Pancreas (tissue), 10 donors: ENCODE measurements around the gene C2orf92. TPM values are rescaled to one million over a fixed set of nuclear protein-coding genes. Genes with fewer than 3 reads are reported as not detected.

Experiments used
- ATAC-seq, 4 donors: fragments of 200-7000 bp; cut with Tn5 transposase; one replicate each; pipeline versions ENCODE4 v1.8.0 to v1.9.1; 2020; ENCODE audit warnings: mild to moderate bottlenecking in 4 of 4, moderate library complexity in 4 of 4
- DNase-seq, 6 donors: peaks; one replicate each; pipeline ENCODE4 v3.0.0-alpha.2; 2020
- FAIRE-seq: peaks from 2 replicates; lab custom pipeline; 2012; peaks lifted over from hg19 to GRCh38; lab: Jason Lieb, UNC
- H3K27ac ChIP-seq, 4 donors: fragments of 200-600 bp; sonication (generic); 1 replicate in 3 of 4; 2 replicates in 1 of 4; pipeline versions ENCODE4 v1.5.0 to v1.8.0; 2020
- H3K27me3 ChIP-seq, 4 donors: fragments of 200-600 bp; one replicate each; pipeline ENCODE4 v1.8.0; 2021
- H3K36me3 ChIP-seq, 3 donors: fragments of 200-600 bp; sonication (generic) in 1 of 3; one replicate each; pipeline versions ENCODE4 v1.5.0 to v1.8.0; 2020 to 2021
- H3K4me1 ChIP-seq, 3 donors: fragments of 200-600 bp; one replicate each; pipeline ENCODE4 v1.8.0; 2021
- H3K4me3 ChIP-seq, 4 donors: fragments of 200-600 bp; sonication (generic) in 2 of 4; one replicate each; pipeline versions ENCODE4 v1.5.0 to v1.8.0; 2020 to 2021
- H3K9me3 ChIP-seq, 4 donors: fragments of 200-600 bp; one replicate each; pipeline ENCODE4 v1.8.0; 2021
- WGBS, 2 donors: extraction: QIAGEN DNeasy Blood & Tissue Kit; methylation state at CpG; one replicate each; pipeline ENCODE4 v1.1.7; 2013; 5-methylcytosine and 5-hydroxymethylcytosine counted together
- intact Hi-C, 3 donors: fragments of 100-400 bp; cut with DNase I; formaldehyde crosslinking; loops; one replicate each; pipeline versions ENCODE4 v1.11.1 to v1.14.2; 2022
- polyA plus RNA-seq, 2 donors: library from polyadenylated mRNA; stranded (reverse); fragments of 200-250 nt; gene quantifications; one replicate each; pipeline ENCODE4 v1.2.3, GENCODE V29; 2013
- total RNA-seq, 6 donors: library from RNA; stranded (reverse); fragmentation: NEBNext Ultra II Directional in 4 of 6; extraction: Animal tissue kit (Norgen Biotek cat#: 25700) in 4 of 6; gene quantifications; one replicate each; pipeline versions ENCODE4 v1.2.1 to v1.2.4, GENCODE V29; 2021 to 2023
- TF ChIP-seq, protein P1 (sequence below), 4 donors: fragments of 200-600 bp; sonication (generic) in 3 of 4; IDR thresholded peaks; one replicate each; pipeline versions ENCODE4 v1.5.0 to v1.8.0; 2021; ENCODE audit warnings: antibody characterized with exemption in 4 of 4
- donor health status: healthy with polysubstance abuse.
- donor health status: DM: no; HTN: no; CAD: no; lungs with moderate emphysema.
- donor health status: DM: no; HTN: no; CAD: no.
- donor health status: control.
- donor health status: control.
- donor health status: Bipolar disorder and iron deficiency.
- donor health status: DM: yes; HTN: yes; CAD: no.
- donor health status: DM: no; HTN: no; CAD: no.
- donor health status: DM: no; HTN: no; CAD: no.
- donor health status: DM: yes; HTN: yes; CAD: no.

The C2orf92 gene
- total and polyA plus RNA-seq, 8 donors: 4.1 to 42.6 (median 7.9) TPM

- TF ChIP-seq, protein P1, sequence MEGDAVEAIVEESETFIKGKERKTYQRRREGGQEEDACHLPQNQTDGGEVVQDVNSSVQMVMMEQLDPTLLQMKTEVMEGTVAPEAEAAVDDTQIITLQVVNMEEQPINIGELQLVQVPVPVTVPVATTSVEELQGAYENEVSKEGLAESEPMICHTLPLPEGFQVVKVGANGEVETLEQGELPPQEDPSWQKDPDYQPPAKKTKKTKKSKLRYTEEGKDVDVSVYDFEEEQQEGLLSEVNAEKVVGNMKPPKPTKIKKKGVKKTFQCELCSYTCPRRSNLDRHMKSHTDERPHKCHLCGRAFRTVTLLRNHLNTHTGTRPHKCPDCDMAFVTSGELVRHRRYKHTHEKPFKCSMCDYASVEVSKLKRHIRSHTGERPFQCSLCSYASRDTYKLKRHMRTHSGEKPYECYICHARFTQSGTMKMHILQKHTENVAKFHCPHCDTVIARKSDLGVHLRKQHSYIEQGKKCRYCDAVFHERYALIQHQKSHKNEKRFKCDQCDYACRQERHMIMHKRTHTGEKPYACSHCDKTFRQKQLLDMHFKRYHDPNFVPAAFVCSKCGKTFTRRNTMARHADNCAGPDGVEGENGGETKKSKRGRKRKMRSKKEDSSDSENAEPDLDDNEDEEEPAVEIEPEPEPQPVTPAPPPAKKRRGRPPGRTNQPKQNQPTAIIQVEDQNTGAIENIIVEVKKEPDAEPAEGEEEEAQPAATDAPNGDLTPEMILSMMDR (IDR thresholded peaks at IDR 0.05): peak; percentile 79 to 92 (median 89)
- H3K27ac ChIP-seq: no peak overlapping the region
- FAIRE-seq (peak; percentile 88), ATAC-seq (peak; percentile 94 to 99 (median 97)), DNase-seq (peak; percentile 77 to 99 (median 88))
- intact Hi-C loops: loop anchor here (10.0 kb wide), 1 partner anchor 103 kb away; no protein-coding TSS in a partner anchor
- no peak overlapping the region for H3K4me3 ChIP-seq
- no peaks in the 10 kb centered on the region for H3K27me3 ChIP-seq
- peaks cover 0 to 4% (median 0%) of the 10 kb centered on the region in 3 donors for H3K4me1 ChIP-seq
- H3K9me3 ChIP-seq: no peaks in the 10 kb centered on the region
- H3K36me3 ChIP-seq: no peaks in the 10 kb centered on the region
- 24% methylated on average over 14 of the region's 14 CpGs for WGBS, 2 donors
Measured at GRCh38 chr2:97697252-97698235, 28.0 kb downstream of the C2orf92 start.

DNA sequence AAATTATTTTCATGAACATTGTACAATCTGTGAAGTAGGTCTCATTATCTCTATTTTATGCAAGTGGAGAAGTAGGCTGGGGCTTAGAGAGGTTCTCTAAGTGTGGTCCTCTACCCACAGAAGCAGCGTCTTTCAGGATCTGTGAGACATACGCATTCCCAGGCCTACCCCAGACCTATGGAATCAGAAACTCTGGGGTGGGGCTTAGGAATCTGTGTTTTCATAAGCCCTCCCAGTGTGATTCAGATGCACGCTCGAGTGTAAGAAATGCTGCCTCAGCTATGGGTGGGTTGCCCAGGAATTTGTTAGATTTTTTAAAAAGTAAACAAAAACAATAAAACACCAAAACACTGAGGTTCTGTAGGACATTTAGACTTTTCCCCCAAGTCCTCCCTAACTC is 29.0 kb downstream of the C2orf92 start:
- TF ChIP-seq, protein P1 (IDR thresholded peaks at IDR 0.05): no peak
- H3K9me3 ChIP-seq: no peaks in the 10 kb centered on the region
- no peak for ATAC-seq
- H3K27ac ChIP-seq: no peak overlapping the region
- intact Hi-C loops: loop anchor here (10.0 kb wide), 1 partner anchor 104 kb away; no protein-coding TSS in a partner anchor
- no peak overlapping the region for H3K4me3 ChIP-seq
- WGBS, 2 donors: 79 to 83% methylated on average over 4 of the region's 4 CpGs
- DNase-seq: no peak
- no peaks in the 10 kb centered on the region for H3K27me3 ChIP-seq
- peaks cover 0 to 4% (median 0%) of the 10 kb centered on the region in 3 donors for H3K4me1 ChIP-seq
- no peaks in the 10 kb centered on the region for H3K36me3 ChIP-seq
- no peak for FAIRE-seq

- Histone ChIP-seq H3K27me3 (no peaks in the 10 kb centered on the region), H3K9me3 (no peaks in the 10 kb centered on the region), H3K4me1 (peaks cover 0 to 4% (median 0%) of the 10 kb centered on the region in 3 donors), H3K4me3 (no peak overlapping the region), H3K27ac (no peak overlapping the region), H3K36me3 (no peaks in the 10 kb centered on the region)
- WGBS, 2 donors: 47 to 49% methylated on average over 11 of the region's 11 CpGs
- TF ChIP-seq, protein P1 (IDR thresholded peaks at IDR 0.05): peak in 2 of 4 donors; percentile 35 to 43
- DNase-seq: peak in 3 of 6 donors; percentile 25 to 66 (median 64)
- peak; percentile 65 to 86 (median 84) for ATAC-seq
- FAIRE-seq: no peak
- intact Hi-C loops: loop anchor here (10.0 kb wide), 2 partner anchors 105 to 1635 kb away; no protein-coding TSS in a partner anchor
Measured at GRCh38 chr2:97699765-97700444, 30.4 kb downstream of the C2orf92 start.

GRCh38 chr2:97701186-97701585 is 31.7 kb downstream of the C2orf92 start:
- H3K27ac ChIP-seq: no peak overlapping the region
- H3K4me1 ChIP-seq: peaks cover 0 to 4% (median 0%) of the 10 kb centered on the region in 3 donors
- ATAC-seq (no peak), DNase-seq (peak in 1 of 6 donors; percentile 24), FAIRE-seq (no peak)
- no peaks in the 10 kb centered on the region for H3K27me3 ChIP-seq
- TF ChIP-seq, protein P1 (IDR thresholded peaks at IDR 0.05): no peak
- 74 to 87% methylated on average over 13 of the region's 13 CpGs for WGBS, 2 donors
- intact Hi-C loops: loop anchor here in 1 of 3 donors (10.0 kb wide), 1 partner anchor 1636 kb away; no protein-coding TSS in a partner anchor
- H3K4me3 ChIP-seq: no peak overlapping the region
- no peaks in the 10 kb centered on the region for H3K36me3 ChIP-seq
- H3K9me3 ChIP-seq: no peaks in the 10 kb centered on the region
